HG02981 (cell line): Measurements from ENCODE around the gene PNKD.
A peak's percentile ranks its signal among the peaks of the same experiment; 100 is the strongest.
"Not testable (repeated sequence)": the region's sequence is repeated elsewhere in the genome, so short reads cannot be mapped to it uniquely, and the experiment has no call there.

Source experiments
- ATAC-seq: cut with Tn5 transposase; IDR thresholded peaks from one replicate; pipeline ENCODE4 v1.9.1; 2021; ENCODE audit warnings: mild to moderate bottlenecking, moderate library complexity; ENCODE audit not compliant: unreplicated experiment

Gene PNKD

DNA sequence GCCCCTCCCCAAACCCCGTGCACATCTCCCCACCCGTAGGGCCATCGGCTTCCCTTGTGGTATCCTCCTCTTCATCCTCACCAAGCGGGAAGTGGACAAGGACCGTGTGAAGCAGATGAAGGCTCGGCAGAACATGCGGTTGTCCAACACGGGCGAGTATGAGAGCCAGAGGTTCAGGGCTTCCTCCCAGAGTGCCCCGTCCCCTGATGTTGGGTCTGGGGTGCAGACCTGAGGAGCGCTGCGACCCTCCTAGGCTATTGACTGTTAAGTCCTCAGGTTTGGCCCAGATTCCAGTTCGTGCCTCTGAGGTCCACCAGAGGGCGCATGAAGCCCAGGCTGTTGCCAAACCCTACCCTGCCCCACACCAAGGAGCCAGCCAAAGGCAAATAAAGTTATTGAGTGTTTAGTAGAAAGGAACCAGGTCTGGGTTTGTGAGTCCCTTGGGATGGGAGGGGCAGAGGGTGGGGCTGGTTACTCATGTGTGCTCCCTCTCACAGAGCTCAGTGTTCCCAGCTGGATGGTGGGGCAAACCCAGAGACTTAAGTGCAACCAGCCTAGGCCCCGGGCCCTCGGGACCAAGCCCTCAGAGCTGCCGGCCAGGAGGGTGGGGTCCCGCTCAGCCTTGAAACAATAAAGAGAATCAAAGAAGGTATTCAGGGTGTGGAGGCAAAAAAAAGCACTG lies 2.4 kb downstream of the PNKD start:
- no peak for ATAC-seq

- not testable (repeated sequence) for ATAC-seq
Measured at GRCh38 chr2:218273214-218273907, 3.0 kb downstream of the PNKD start.

- ATAC-seq, result no peak
Measured at GRCh38 chr2:218273908-218274249, 3.6 kb downstream of the PNKD start.

- no peak for ATAC-seq
Measured at GRCh38 chr2:218274586-218274985, 4.3 kb downstream of the PNKD start.

- ATAC-seq, result no peak
Measured at GRCh38 chr2:218275371-218276072, 5.2 kb downstream of the PNKD start.

DNA sequence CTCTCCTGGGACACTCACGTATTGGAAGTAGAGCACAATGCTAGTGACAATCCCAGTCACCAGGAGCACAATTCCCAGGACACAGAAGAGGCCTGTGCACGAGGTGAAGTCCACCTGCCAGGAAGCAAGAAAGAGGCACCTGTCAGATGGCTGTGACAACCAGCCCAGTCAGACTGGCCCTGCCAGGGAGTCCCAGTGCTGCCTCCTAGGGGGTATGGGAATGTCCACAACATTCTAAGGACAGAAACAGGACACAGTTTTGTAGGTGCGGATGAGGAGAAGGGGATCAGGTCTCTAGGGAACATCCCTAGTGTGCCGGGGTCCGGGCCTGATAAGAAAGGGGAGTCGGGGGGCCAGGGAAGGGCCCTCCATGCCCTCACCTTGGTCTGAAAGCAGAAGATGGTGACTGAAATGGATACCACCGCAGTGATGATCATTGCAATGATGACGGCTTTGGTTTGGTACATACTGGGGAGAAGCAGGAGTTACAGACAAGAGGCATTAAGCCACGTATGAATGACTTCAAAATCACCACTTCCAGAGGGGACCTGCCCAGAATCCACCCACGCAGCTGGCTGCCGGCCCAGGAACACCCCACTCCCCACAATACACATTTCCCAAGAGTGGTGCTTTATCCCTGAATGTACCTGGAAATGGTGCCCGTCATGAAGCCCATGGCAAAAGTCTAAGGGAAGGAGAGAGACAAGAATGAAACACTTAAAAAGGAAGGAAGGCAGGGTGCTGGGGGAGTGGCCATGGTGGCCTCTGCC lies 6.9 kb downstream of the PNKD start:
- ATAC-seq, result no peak

- no peak for ATAC-seq
Measured at GRCh38 chr2:218277921-218278320, 7.6 kb downstream of the PNKD start.

DNA sequence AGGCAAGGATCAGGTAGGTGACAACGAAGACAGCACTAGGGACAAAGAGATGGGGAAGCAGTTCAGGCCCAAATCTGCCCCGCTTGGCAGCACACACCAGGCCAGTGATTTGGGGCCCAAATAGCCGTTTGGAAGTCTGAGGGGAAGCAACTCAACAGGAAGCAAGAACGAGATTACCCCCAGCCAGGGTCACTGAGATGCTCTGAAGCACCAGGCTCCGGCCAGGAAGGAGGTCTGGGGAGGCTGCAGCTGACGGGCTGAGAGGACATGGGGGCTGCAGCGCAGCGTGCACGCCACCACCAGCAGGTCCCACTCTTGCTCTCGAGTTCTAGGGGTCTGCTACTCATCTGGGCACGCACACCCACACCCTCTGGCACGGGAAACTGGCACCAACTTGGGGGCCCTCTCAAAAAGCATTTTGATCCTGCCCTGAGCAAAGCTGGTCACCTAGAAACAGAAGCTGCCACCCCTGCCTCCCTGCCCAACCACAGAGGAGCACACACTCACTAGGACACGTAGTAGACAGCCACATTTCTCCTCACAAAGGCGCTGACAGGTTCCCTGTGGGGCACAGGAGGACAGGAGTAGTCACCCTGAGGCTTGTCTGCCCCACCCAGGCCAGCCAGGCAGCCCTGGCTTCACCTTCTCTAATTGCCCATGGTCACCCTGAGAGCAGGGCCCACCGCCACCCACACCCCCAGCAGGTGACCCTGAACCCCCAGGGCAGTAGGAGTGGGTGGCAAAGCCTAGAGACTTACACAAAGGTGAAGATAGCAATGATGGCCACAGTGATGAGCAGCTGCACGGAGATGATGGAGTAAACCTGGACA lies 8.4 kb downstream of the PNKD start:
- no peak for ATAC-seq

DNA sequence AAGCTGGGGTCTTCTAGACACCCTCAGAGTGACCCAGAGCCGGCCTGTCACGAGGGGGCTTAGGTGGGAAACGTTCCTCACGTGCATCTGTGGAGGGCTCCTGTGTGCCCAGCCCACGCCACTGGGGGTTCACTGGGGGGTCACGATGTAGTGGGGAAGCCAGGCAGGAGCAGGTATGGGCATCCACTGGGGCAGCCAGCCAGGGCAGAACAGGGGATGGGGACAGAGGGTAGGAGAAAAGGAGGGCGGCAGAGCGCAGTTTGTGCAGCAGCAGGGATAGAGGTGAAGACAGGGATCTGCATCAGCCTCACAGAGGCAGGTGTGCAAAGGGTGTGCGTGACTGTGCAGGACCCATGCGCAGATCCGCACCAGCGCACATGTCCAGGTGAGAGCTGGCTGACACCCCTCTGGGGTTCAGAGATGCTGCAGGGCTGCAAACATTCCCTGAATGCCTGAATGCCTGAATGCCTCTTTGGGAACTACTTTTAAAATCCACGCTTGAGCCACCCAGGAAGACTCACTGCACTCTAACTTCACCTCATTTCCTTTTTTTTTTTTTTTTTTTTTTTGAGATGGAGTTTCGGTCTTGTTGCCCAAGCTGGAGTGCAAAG lies 10.0 kb downstream of the PNKD start:
- ATAC-seq, result no peak

- no peak for ATAC-seq
Measured at GRCh38 chr2:218281449-218281848, 11.1 kb downstream of the PNKD start.

- ATAC-seq, result no peak
Measured at GRCh38 chr2:218282173-218282991, 12.1 kb downstream of the PNKD start.

DNA sequence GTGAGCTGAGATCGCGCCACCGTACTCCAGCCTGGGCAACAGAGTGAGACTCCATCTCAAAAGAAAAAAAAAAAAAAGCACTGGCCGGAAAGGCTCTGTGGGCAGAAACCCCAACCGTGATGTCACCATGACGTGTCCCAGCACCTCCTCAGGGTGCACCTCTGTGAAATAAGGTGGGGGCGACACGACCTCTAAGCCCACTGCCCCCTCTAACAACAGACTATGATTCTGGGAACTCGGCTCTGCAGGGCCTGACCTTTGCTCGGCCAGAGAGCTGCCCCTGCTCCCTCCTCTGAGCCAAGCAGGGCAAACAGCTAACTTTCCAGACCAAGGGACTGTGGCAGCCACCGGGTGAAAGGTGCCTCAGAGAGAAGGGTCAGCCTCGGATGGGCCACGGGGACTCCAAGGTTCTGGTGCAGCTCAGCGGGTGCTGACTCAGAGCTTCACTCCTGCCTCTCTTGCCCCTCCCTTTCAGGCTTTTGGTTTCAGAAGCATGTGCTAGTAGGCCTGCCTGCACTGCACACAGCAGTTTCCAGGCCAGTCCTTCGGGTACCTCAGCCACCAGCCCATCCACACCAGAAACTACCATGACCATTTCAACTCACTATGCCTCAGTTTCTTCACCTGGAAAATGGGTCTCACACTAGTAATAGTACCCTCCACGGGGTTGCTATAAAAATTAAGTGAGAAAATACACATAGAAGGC lies 13.9 kb downstream of the PNKD start:
- ATAC-seq, result peak; percentile 42

GRCh38 chr2:218285604-218286003 lies 15.3 kb downstream of the PNKD start:
- no peak for ATAC-seq

DNA sequence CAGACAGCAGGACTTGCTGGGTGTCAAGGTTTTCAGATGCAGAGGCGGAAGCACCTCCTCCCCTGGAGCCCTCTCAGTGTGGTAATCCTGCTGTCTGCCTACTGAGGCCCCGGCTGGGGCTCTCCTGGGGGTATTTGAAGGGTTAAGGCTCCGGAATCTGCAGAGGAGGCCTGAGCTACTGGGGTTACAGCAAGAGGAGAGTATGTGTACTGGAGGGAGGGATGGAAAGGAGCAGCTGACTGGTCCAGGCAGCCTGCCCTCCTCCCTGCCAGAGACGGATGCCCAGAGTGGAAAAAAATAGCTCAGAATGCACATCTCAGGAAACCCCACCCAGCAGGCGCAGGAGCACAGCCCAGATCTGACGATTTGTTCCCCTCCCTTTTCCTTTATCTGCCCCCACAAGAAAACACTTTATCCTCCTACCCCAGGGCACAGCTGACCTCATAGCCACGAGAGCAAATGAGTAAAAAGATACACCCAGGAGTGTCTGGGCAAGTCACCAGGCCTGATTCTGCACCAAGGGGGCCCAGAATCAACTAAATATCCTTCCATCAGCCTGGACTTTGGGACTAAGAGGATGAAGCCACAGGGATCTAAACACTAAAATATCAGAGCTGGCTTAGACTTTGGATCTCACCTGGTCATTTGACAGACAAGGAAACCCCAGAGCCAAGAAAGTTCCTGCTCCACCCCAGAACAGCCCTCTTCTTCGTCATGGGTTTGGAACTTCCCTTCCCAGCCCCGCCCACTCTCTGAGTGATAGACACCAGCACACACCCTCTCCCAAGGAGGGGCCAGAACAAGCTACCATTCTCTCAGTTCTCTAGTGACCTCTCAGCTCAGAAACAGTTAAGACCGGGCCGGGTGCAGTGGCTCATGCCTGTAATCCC lies 16.5 kb downstream of the PNKD start:
- peak; percentile 66 for ATAC-seq

DNA sequence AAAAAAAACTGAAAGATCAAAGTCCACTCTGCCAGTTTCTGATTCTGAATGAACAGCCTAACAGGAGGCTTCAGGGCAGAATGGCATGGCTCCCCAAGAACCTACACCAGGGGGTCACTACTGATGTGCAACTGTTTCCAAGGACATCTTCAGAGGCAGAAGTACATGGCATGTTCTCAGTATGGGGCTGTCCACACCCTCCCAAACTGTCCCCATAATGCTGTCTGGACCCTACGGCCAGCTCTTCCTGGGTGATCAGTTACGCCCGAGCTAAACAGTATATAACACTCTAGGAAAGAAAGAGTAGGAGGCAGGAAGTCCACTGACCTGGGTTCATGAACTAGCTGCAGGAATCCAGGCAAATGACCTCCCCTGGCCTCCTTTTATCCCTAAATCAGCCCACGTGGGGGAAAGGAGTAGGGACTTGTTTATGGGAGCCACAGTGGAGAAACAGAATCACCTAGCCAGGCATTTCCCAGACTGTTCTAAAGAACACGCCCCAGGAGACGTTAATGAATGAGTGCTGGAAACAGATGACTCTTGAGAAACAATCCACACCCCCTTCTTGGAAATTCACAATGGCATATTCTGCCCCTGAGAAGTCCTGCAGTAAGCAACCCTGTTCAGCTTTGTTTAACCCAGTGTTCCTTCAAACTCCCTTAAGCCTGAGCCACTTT lies 19.5 kb downstream of the PNKD start:
- ATAC-seq, result no peak

- ATAC-seq, result peak; percentile 46
Measured at GRCh38 chr2:218290316-218291261, 20.3 kb downstream of the PNKD start.
